Breast epithelium (tissue), 3 donors: Measurements from ENCODE around the gene PGRMC2.

Experiments used
- POLR2A ChIP-seq: fragments of 450-650 bp; IDR thresholded peaks from one replicate; pipeline ENCODE4 v1.6.1; 2016; ENCODE audit warnings: antibody characterized with exemption, mild to moderate bottlenecking, moderate library complexity
- POLR2AphosphoS5 ChIP-seq, 3 donors: sonication (generic); formaldehyde crosslinking; IDR thresholded peaks; one replicate each; pipeline ENCODE4 v1.6.1; 2017; ENCODE audit warnings: antibody characterized with exemption in 3 of 3
- TF ChIP-seq, protein P1 (sequence below), 3 donors: fragments of 450-650 bp; IDR thresholded peaks; one replicate each; pipeline ENCODE4 v1.5.1; 2016 to 2017; ENCODE audit warnings: antibody characterized with exemption in 3 of 3, mild to moderate bottlenecking in 3 of 3, moderate library complexity in 3 of 3

DNA sequence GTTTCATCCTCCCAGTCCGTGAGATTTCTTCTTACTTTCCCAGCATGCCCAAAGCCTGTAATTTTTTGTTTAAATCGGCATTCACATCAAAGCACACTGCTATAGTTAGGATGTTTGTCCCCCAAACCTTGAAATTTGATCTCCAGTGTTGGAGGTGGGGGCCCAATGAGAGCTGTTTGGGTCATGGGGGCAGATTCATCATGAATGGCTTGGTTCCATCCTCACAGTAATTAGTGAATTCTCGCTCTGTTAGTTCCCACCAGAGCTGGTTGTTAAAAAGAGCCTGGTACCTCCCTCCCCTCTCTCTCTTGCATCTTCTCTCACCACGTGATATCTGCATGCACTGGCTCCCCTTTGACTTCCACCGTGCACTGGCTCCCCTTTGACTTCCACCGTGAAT lies 40.5 kb upstream of the PGRMC2 start:
- TF ChIP-seq POLR2A (no peak), POLR2AphosphoS5 (IDR thresholded peaks at IDR 0.05) (no peak)
- TF ChIP-seq, protein P1, sequence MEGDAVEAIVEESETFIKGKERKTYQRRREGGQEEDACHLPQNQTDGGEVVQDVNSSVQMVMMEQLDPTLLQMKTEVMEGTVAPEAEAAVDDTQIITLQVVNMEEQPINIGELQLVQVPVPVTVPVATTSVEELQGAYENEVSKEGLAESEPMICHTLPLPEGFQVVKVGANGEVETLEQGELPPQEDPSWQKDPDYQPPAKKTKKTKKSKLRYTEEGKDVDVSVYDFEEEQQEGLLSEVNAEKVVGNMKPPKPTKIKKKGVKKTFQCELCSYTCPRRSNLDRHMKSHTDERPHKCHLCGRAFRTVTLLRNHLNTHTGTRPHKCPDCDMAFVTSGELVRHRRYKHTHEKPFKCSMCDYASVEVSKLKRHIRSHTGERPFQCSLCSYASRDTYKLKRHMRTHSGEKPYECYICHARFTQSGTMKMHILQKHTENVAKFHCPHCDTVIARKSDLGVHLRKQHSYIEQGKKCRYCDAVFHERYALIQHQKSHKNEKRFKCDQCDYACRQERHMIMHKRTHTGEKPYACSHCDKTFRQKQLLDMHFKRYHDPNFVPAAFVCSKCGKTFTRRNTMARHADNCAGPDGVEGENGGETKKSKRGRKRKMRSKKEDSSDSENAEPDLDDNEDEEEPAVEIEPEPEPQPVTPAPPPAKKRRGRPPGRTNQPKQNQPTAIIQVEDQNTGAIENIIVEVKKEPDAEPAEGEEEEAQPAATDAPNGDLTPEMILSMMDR (IDR thresholded peaks at IDR 0.05): no peak
